Measurements from ENCODE around the gene TOP2A. TPM values are rescaled to one million over a fixed set of nuclear protein-coding genes. Genes with fewer than 3 reads are reported as not detected.
A peak's percentile ranks its signal among the peaks of the same experiment; 100 is the strongest.

Gene TOP2A
- total and polyA plus RNA-seq, 11 donors: 0.11 to 28.9 (median 1.2) TPM

- DNase-seq (peak in 1 of 5 donors; percentile 55), ATAC-seq (no peak)
- peak overlapping the region; percentile 86 to 98 (median 96) for H3K27ac ChIP-seq
- H3K9me3 ChIP-seq: no peaks in the 10 kb centered on the region
- H3K36me3 ChIP-seq: no peaks in the 10 kb centered on the region
- intact Hi-C loops (cut with DNase I): loop anchor here in 9 of 10 donors (1.0 to 5.0 kb wide), 10 partner anchors 33 to 118 kb away; no protein-coding TSS in a partner anchor
- WGBS, 4 donors: 22 to 42% (median 35%) methylated on average over 4 to 15 of the region's 15 CpGs
- H3K4me3 ChIP-seq: peak overlapping the region; percentile 46 to 92 (median 74)
- peaks cover 0 to 61% (median 44%) of the 10 kb centered on the region in 12 donors for H3K4me1 ChIP-seq
- TF ChIP-seq POLR2A (IDR thresholded peaks at IDR 0.05) (no peak), CTCF (IDR thresholded peaks at IDR 0.05) (peak in 1 of 12 donors; percentile 2)
- H3K27me3 ChIP-seq: no peaks in the 10 kb centered on the region
Measured at GRCh38 chr17:40443988-40444899, 26.5 kb upstream of the TOP2A start.

GRCh38 chr17:40443196-40443987 is 25.7 kb upstream of the TOP2A start, which contains the start of gene IGFBP4:
Gene IGFBP4, plus strand, starts transcription at chr17:40443450. Its CDS starts 286 bp downstream, at chr17:40443736.
- DNase-seq (peak; percentile 83 to 92 (median 87)), ATAC-seq (peak; percentile 55 to 77 (median 68))
- TF ChIP-seq CTCF (IDR thresholded peaks at IDR 0.05): peak in 11 of 12 donors; percentile 12 to 56 (median 38)
- TF ChIP-seq POLR2A (IDR thresholded peaks at IDR 0.05): peak in 1 of 2 donors; percentile 62
- H3K27me3 ChIP-seq: no peaks in the 10 kb centered on the region
- WGBS, 4 donors: 0 to 1% (median 1%) methylated on average over 2 to 98 of the region's 98 CpGs
- peak within 1 kb of the TSS; percentile 86 to 98 (median 96) for H3K27ac ChIP-seq
- intact Hi-C loops (cut with DNase I): loop anchor here in 9 of 10 donors (1.0 to 5.0 kb wide), 10 partner anchors 33 to 119 kb away; no protein-coding TSS in a partner anchor
- H3K9me3 ChIP-seq: no peaks in the 10 kb centered on the region
- H3K4me1 ChIP-seq: peaks cover 0 to 53% (median 35%) of the 10 kb centered on the region in 12 donors
- no peaks in the 10 kb centered on the region for H3K36me3 ChIP-seq
- peak within 1 kb of the TSS; percentile 46 to 92 (median 74) for H3K4me3 ChIP-seq

DNA sequence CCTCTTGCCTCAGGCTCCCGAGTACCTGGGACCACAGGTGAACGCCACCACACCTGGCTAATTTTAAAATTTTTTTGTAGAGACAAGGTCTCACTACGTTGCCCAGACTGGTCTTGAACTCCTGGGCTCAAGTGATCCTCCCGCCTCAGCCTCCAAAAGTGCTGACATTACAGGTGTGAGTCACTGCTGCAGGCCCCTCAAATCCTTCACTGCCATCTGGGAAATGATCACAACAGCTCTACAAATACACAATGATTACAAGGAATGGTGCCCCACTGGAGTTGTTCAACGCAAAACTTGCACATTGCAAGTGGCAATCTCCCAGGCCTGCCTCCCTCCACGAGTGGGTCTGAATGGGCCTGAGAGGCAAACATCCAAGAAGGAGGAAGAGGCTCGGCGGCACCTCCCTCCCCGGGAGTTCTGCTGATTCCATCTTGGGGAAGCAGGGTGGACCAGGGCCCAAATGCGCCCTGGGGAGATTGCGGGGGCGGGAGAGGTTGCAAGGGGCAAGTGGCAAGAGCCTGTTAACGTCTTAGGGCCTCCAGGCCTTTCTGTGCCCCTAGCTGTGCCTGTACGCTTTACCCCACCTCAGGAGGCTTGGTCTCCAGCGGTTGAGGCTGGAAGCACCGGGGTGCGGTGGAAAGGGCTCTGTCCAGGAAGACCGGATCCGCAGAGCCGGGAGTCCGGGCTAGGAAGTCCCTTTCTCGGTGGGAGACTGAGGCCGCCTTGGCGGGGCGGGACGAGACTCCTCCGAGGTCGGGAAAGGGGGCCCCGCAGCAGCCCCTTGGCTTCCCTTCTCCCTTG is 24.9 kb upstream of the TOP2A start:
- Histone ChIP-seq H3K27ac (peak overlapping the region; percentile 86 to 98 (median 96)), H3K4me1 (peaks cover 0 to 48% (median 28%) of the 10 kb centered on the region in 12 donors), H3K9me3 (no peaks in the 10 kb centered on the region), H3K36me3 (no peaks in the 10 kb centered on the region), H3K27me3 (no peaks in the 10 kb centered on the region), H3K4me3 (peak overlapping the region; percentile 46 to 92 (median 74))
- DNase-seq (peak; percentile 50 to 85 (median 71)), ATAC-seq (peak; percentile 6 to 37 (median 26))
- 30 to 51% (median 40%) methylated on average over 29 of the region's 29 CpGs for WGBS, 4 donors
- intact Hi-C loops (cut with DNase I): loop anchor here in 9 of 10 donors (1.0 to 5.0 kb wide), 10 partner anchors 34 to 120 kb away; no protein-coding TSS in a partner anchor
- TF ChIP-seq POLR2A (IDR thresholded peaks at IDR 0.05) (no peak), CTCF (IDR thresholded peaks at IDR 0.05) (no peak)
